Endothelial cell of umbilical vein (primary cell): ENCODE results near the gene GLRA2. TPM values are rescaled to one million over a fixed set of nuclear protein-coding genes. Genes with fewer than 3 reads are reported as not detected.

Experiments used
- BruUV-seq: library from RNA; stranded (reverse); fragments of 400-500 nt; replicated peaks from 2 replicates; lab custom pipeline; 2021; lab: Mats Ljungman, UMichigan
- CTCF ChIA-PET: fragments of 300-600, 350-600 bp; sonication (Branson Sonifier 250); formaldehyde crosslinking; loops from one replicate; lab custom pipeline; 2021; ENCODE audit warnings: antibody characterized with exemption, inconsistent platforms; lab: Charles Lee
- POLR2A ChIA-PET: fragments of 300-600, 350-600 bp; sonication (Branson Sonifier 250); formaldehyde crosslinking; loops from one replicate; lab custom pipeline; 2021; ENCODE audit warnings: antibody characterized with exemption, inconsistent platforms; lab: Charles Lee
- DNase-seq: peaks from one replicate; pipeline ENCODE4 v3.0.0-alpha.2; 2011; ENCODE audit warnings: low read depth, low spot score
- FAIRE-seq: peaks from 2 replicates; lab custom pipeline; 2011; peaks lifted over from hg19 to GRCh38; lab: Jason Lieb, UNC
- H2AFZ ChIP-seq: 2 replicates; pipeline ENCODE4 v1.6.0; 2012; ENCODE audit warnings: low read depth, low read length, control low read depth, inconsistent platforms
- H3K27ac ChIP-seq: 2 replicates; pipeline ENCODE4 v1.5.1; 2011; ENCODE audit warnings: low read depth, mild to moderate bottlenecking, control low read depth, low read length, moderate library complexity; ENCODE audit not compliant: insufficient read depth
- H3K27me3 ChIP-seq, 2 experiments: 2 replicates each; pipeline versions ENCODE4 v1.6.0 to v1.6.1; 2011; ENCODE audit warnings: low read length in 2 of 2, mixed read lengths in 1 of 2; ENCODE audit not compliant: control insufficient read depth in 2 of 2, insufficient read depth in 2 of 2
- H3K36me3 ChIP-seq, 2 experiments: 2 replicates in 1 of 2; 3 replicates in 1 of 2; pipeline ENCODE4 v1.5.1; 2011; ENCODE audit warnings: low read length in 2 of 2, mild to moderate bottlenecking in 1 of 2, moderate library complexity in 1 of 2; ENCODE audit not compliant: control insufficient read depth in 2 of 2, insufficient read depth in 2 of 2; ENCODE audit errors: extremely low read depth in 1 of 2
- H3K4me1 ChIP-seq: 3 replicates; pipeline ENCODE4 v1.5.1; 2011; ENCODE audit warnings: mild to moderate bottlenecking, low read length; ENCODE audit not compliant: control insufficient read depth, insufficient read depth; ENCODE audit errors: extremely low read depth
- H3K4me2 ChIP-seq: 2 replicates; pipeline ENCODE4 v1.6.1; 2011; ENCODE audit warnings: low read length, control low read depth, mixed read lengths; ENCODE audit not compliant: insufficient read depth
- H3K4me3 ChIP-seq, 3 experiments: fragments of 200-600 bp in 1 of 3; sonication (generic), shearing (Covaris generic) in 1 of 3; replicated peaks in 1 of 3; 2 replicates each; pipeline ENCODE4 v1.5.1; 2011 to 2016; ENCODE audit warnings: control low read depth in 3 of 3, low read length in 3 of 3, mild to moderate bottlenecking in 2 of 3, inconsistent platforms in 1 of 3, low read depth in 1 of 3, moderate library complexity in 1 of 3; ENCODE audit not compliant: insufficient read depth in 1 of 3
- H3K79me2 ChIP-seq: 2 replicates; pipeline ENCODE4 v1.6.0; 2012; ENCODE audit warnings: low read length, inconsistent platforms; ENCODE audit not compliant: control insufficient read depth, insufficient read depth
- H3K9ac ChIP-seq: replicated peaks from 2 replicates; pipeline ENCODE3; 2011; ENCODE audit warnings: low read length, control low read depth; ENCODE audit not compliant: insufficient read depth; ENCODE audit errors: extremely low read depth
- H3K9me1 ChIP-seq: replicated peaks from 3 replicates; pipeline ENCODE4 v1.6.0; 2011; ENCODE audit warnings: mild to moderate bottlenecking, low read length; ENCODE audit not compliant: control insufficient read depth, insufficient read depth; ENCODE audit errors: extremely low read depth
- H3K9me3 ChIP-seq: replicated peaks from 2 replicates; pipeline ENCODE4 v1.5.1; 2012; ENCODE audit warnings: low read length, inconsistent platforms; ENCODE audit not compliant: control insufficient read depth, insufficient read depth
- H4K20me1 ChIP-seq: replicated peaks from 2 replicates; pipeline ENCODE3; 2011; ENCODE audit warnings: mild to moderate bottlenecking, low read length; ENCODE audit not compliant: control insufficient read depth, insufficient read depth; ENCODE audit errors: extremely low read depth
- EZH2 ChIP-seq: IDR thresholded peaks from 2 replicates; pipeline ENCODE4 v1.6.1; 2012; ENCODE audit warnings: borderline replicate concordance, low read depth, mild to moderate bottlenecking, moderate library complexity, low read length, inconsistent platforms; ENCODE audit not compliant: severe bottlenecking
- FOS ChIP-seq: IDR thresholded peaks from 2 replicates; pipeline ENCODE4 v1.6.1; 2011; ENCODE audit warnings: mild to moderate bottlenecking, low read length, moderate library complexity, borderline replicate concordance; ENCODE audit not compliant: insufficient read depth
- GATA2 ChIP-seq: IDR thresholded peaks from 2 replicates; pipeline ENCODE4 v1.7.0; 2011; ENCODE audit warnings: low read depth, mild to moderate bottlenecking, moderate library complexity, mixed read lengths, low read length; ENCODE audit not compliant: insufficient read length, insufficient read depth
- JUN ChIP-seq: IDR thresholded peaks from 2 replicates; pipeline ENCODE4 v1.6.1; 2011; ENCODE audit warnings: borderline replicate concordance, low read depth; ENCODE audit not compliant: insufficient read length, insufficient read depth
- MAX ChIP-seq: IDR thresholded peaks from 2 replicates; pipeline ENCODE4 v1.6.1; 2011; ENCODE audit not compliant: insufficient read depth, insufficient read length
- MYC ChIP-seq: IDR thresholded peaks from one replicate; pipeline ENCODE4 v1.6.1; 2011; ENCODE audit warnings: mild to moderate bottlenecking, low read depth, low read length
- POLR2A ChIP-seq: IDR thresholded peaks from 2 replicates; pipeline ENCODE4 v1.6.1; 2012; ENCODE audit warnings: low read depth, mild to moderate bottlenecking, control low read depth, low read length
- POLR2AphosphoS5 ChIP-seq: IDR thresholded peaks from 2 replicates; pipeline ENCODE4 v1.6.1; 2012; ENCODE audit warnings: low read depth, mild to moderate bottlenecking, control low read depth, low read length, moderate library complexity; ENCODE audit not compliant: insufficient read depth
- dilution Hi-C: fragments of 300-500 bp; cut with MboI; formaldehyde crosslinking; loops from one replicate; pipeline ENCODE4 v1.15.0; 2019; ENCODE audit warnings: low sequenced_read_pairs; ENCODE audit not compliant: extremely low pct_ligation_motif_present
- intact Hi-C: fragments of 100-400 bp; cut with micrococcal nuclease; formaldehyde crosslinking; loops from one replicate; pipeline ENCODE4 v1.10.0; 2022
- polyA plus RNA-seq, 4 experiments: library from polyadenylated mRNA; depleted of rRNA in 3 of 4; stranded (reverse) in 3 of 4; unstranded in 1 of 4; fragments of >200 nt; gene quantifications; 2 replicates each; pipeline versions ENCODE4 v1.2.1 to v1.2.3, GENCODE V29; 2011 to 2012; ENCODE audit warnings: missing spikeins in 1 of 4
- total RNA-seq: library from RNA; stranded (reverse); gene quantifications from 2 replicates; pipeline ENCODE4 v1.2.3, GENCODE V29; 2021
- TF ChIP-seq, protein P1 (sequence below), 2 donors: IDR thresholded peaks; 1 replicate in 1 of 2; 2 replicates in 1 of 2; pipeline ENCODE4 v1.5.1; 2011; ENCODE audit warnings: low read length in 2 of 2, mild to moderate bottlenecking in 2 of 2, moderate library complexity in 2 of 2, control low read depth in 1 of 2, inconsistent platforms in 1 of 2, low read depth in 1 of 2; ENCODE audit not compliant: insufficient read depth in 1 of 2; ENCODE audit errors: extremely low read depth in 1 of 2

The GLRA2 gene
- total and polyA plus RNA-seq, 2 donors (not counting 3 experiments of a cell fraction or from before 2014, with no cell fraction given) = not detected

DNA sequence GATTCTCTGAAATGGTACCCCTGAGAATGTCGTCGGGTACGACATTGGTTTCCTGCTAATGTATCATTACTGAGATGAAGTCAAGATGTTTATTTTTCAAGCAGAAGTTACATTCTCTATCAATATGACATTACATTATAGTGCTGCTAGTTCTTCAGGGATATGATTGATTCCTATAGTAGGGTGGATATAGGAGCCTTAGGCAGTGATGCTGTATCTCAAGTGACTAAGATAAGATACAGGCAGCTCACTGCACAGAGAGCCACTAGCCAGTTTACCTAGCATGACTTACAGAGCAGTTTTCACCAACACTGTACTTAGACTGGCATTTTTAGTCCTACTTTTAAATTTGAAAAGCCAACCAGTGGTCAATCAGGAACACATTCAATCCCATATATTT is 188.6 kb downstream of the GLRA2 start:
- no peak overlapping the region for H3K4me2 ChIP-seq
- no peaks in the 10 kb centered on the region for H3K4me1 ChIP-seq
- no peaks in the 10 kb centered on the region for H3K9me1 ChIP-seq
- ChIA-PET CTCF (no interaction called here), POLR2A (no interaction called here)
- TF ChIP-seq MAX (no peak), JUN (no peak), FOS (no peak), GATA2 (no peak), EZH2 (no peak), POLR2AphosphoS5 (no peak), MYC (no peak), POLR2A (no peak)
- TF ChIP-seq, protein P1, sequence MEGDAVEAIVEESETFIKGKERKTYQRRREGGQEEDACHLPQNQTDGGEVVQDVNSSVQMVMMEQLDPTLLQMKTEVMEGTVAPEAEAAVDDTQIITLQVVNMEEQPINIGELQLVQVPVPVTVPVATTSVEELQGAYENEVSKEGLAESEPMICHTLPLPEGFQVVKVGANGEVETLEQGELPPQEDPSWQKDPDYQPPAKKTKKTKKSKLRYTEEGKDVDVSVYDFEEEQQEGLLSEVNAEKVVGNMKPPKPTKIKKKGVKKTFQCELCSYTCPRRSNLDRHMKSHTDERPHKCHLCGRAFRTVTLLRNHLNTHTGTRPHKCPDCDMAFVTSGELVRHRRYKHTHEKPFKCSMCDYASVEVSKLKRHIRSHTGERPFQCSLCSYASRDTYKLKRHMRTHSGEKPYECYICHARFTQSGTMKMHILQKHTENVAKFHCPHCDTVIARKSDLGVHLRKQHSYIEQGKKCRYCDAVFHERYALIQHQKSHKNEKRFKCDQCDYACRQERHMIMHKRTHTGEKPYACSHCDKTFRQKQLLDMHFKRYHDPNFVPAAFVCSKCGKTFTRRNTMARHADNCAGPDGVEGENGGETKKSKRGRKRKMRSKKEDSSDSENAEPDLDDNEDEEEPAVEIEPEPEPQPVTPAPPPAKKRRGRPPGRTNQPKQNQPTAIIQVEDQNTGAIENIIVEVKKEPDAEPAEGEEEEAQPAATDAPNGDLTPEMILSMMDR (IDR thresholded peaks at IDR 0.05; ENCODE audit: extremely low read depth in 1 of 2, insufficient read depth in 1 of 2, low read depth in 1 of 2, low read length in 2 of 2) = no peak
- H3K27ac ChIP-seq = no peak overlapping the region
- no peaks in the 10 kb centered on the region for H3K79me2 ChIP-seq
- no peaks in the 10 kb centered on the region for H3K36me3 ChIP-seq
- intact Hi-C loops (no loop called here), dilution Hi-C loops (no loop called here)
- no peak overlapping the region for H3K4me3 ChIP-seq
- no peak for DNase-seq
- BruUV-seq = no TSS peak
- H3K9me3 ChIP-seq = no peaks in the 10 kb centered on the region
- no peak overlapping the region for H2AFZ ChIP-seq
- no peaks in the 10 kb centered on the region for H3K27me3 ChIP-seq
- FAIRE-seq = no peak
- no peak overlapping the region for H3K9ac ChIP-seq
- H4K20me1 ChIP-seq = no peaks in the 10 kb centered on the region
